ENCODE measurements around the gene MS4A7.

Gene MS4A7

GRCh38 chr11:60367896-60368295 is 10.4 kb upstream of the MS4A7 start:
- H3K4me3 ChIP-seq (ENCODE audit: low read depth, low read length), result no peak overlapping the region
- DNase-seq (ENCODE audit: low read depth, low spot score), result no peak
- no peak for TF ChIP-seq CTCF (IDR thresholded peaks at IDR 0.05; ENCODE audit: insufficient read depth, low read length, missing control alignments)
- ChIA-PET POLR2A (no interaction called here), CTCF (no interaction called here)

- CTCF ChIA-PET, result no interaction called here
- DNase-seq (ENCODE audit: low read depth, low spot score), result no peak
- H3K4me3 ChIP-seq (ENCODE audit: low read depth, low read length), result no peak overlapping the region
- POLR2A ChIA-PET, result no interaction called here
- TF ChIP-seq CTCF (IDR thresholded peaks at IDR 0.05; ENCODE audit: insufficient read depth, low read length, missing control alignments), result no peak
These were observed 8.0 kb upstream of the MS4A7 start for GRCh38 chr11:60370252-60370810.

- CTCF ChIA-PET, result interaction anchor here (1.0 kb wide), 1 partner anchor 9 kb away, joined by 4 read pairs; no protein-coding TSS in a partner anchor
- POLR2A ChIA-PET, result no interaction called here
- DNase-seq (ENCODE audit: low read depth, low spot score), result no peak
- TF ChIP-seq CTCF (IDR thresholded peaks at IDR 0.05; ENCODE audit: insufficient read depth, low read length, missing control alignments), result no peak
- H3K4me3 ChIP-seq (ENCODE audit: low read depth, low read length), result no peak overlapping the region
These were observed 7.5 kb upstream of the MS4A7 start for GRCh38 chr11:60370811-60371298.

- ChIA-PET POLR2A (no interaction called here), CTCF (interaction anchor here (1.0 kb wide), 1 partner anchor 9 kb away, joined by 4 read pairs; no protein-coding TSS in a partner anchor)
- TF ChIP-seq CTCF (IDR thresholded peaks at IDR 0.05; ENCODE audit: insufficient read depth, low read length, missing control alignments), result no peak
- H3K4me3 ChIP-seq (ENCODE audit: low read depth, low read length), result no peak overlapping the region
- no peak for DNase-seq (ENCODE audit: low read depth, low spot score)
These were observed 6.9 kb upstream of the MS4A7 start for GRCh38 chr11:60371386-60371785.

GRCh38 chr11:60371854-60372253 is 6.5 kb upstream of the MS4A7 start:
- CTCF ChIA-PET, result no interaction called here
- no peak for DNase-seq (ENCODE audit: low read depth, low spot score)

GRCh38 chr11:60372767-60373166 is 5.6 kb upstream of the MS4A7 start:
- TF ChIP-seq CTCF (IDR thresholded peaks at IDR 0.05; ENCODE audit: insufficient read depth, low read length, missing control alignments), result no peak
- ChIA-PET CTCF (no interaction called here), POLR2A (no interaction called here)
- no peak overlapping the region for H3K4me3 ChIP-seq (ENCODE audit: low read depth, low read length)
- no peak for DNase-seq (ENCODE audit: low read depth, low spot score)

More at GRCh38 chr11:60371854-60372253, 6.5 kb upstream of the MS4A7 start:
- TF ChIP-seq CTCF (IDR thresholded peaks at IDR 0.05; ENCODE audit: insufficient read depth, low read length, missing control alignments), result no peak
- H3K4me3 ChIP-seq (ENCODE audit: low read depth, low read length), result no peak overlapping the region
- POLR2A ChIA-PET, result no interaction called here

All from AG04449 (cell line).